B cell (primary cell): ENCODE measurements around the gene HACE1. TPM values are rescaled to one million over a fixed set of nuclear protein-coding genes. Genes with fewer than 3 reads are reported as not detected.

Experiments
- ATAC-seq: fragments of 200-7000 bp; cut with Tn5 transposase; one replicate; pipeline ENCODE4 v1.10.0; 2021; ENCODE audit warnings: low read depth, mild to moderate bottlenecking, moderate number of reproducible peaks, moderate library complexity
- CTCF ChIA-PET: fragments of 350-600 bp; sonication (Branson Sonifier 250); formaldehyde crosslinking; loops from one replicate; lab custom pipeline; 2021; ENCODE audit warnings: antibody characterized with exemption, inconsistent platforms; lab: Charles Lee
- POLR2A ChIA-PET: fragments of 350-600 bp; sonication (Branson Sonifier 250); formaldehyde crosslinking; loops from one replicate; lab custom pipeline; 2021; ENCODE audit warnings: antibody characterized with exemption; lab: Charles Lee
- DNase-seq: peaks from one replicate; pipeline ENCODE4 v3.0.0; 2013
- H2AFZ ChIP-seq: 2 replicates; pipeline ENCODE4 v1.6.1; 2012; ENCODE audit warnings: mild to moderate bottlenecking, low read depth, low read length; ENCODE audit not compliant: insufficient read depth, poor library complexity, severe bottlenecking
- H3K27ac ChIP-seq, 2 donors: 1 replicate in 1 of 2; 2 replicates in 1 of 2; pipeline ENCODE4 v1.5.1; 2012 to 2013; ENCODE audit warnings: low read length in 2 of 2, mild to moderate bottlenecking in 2 of 2, moderate library complexity in 1 of 2
- H3K27me3 ChIP-seq, 4 experiments: fragments of 200-600 bp in 1 of 4; sonication (generic) in 1 of 4; replicated peaks in 1 of 4; 1 replicate in 2 of 4; 2 replicates in 2 of 4; pipeline versions ENCODE4 v1.6.1 to v1.7.0; 2013 to 2016; ENCODE audit warnings: low read length in 3 of 4, mild to moderate bottlenecking in 2 of 4, mixed read lengths in 1 of 4, moderate library complexity in 1 of 4; ENCODE audit not compliant: insufficient read depth in 4 of 4, control insufficient read depth in 3 of 4; ENCODE audit errors: control extremely low read depth in 1 of 4
- H3K36me3 ChIP-seq, 2 experiments: replicated peaks in 1 of 2; 1 replicate in 1 of 2; 2 replicates in 1 of 2; pipeline versions ENCODE4 v1.6.1 to v1.7.1; 2013; ENCODE audit warnings: low read length in 1 of 2; ENCODE audit not compliant: insufficient read depth in 2 of 2, control insufficient read depth in 1 of 2; ENCODE audit errors: control extremely low read depth in 1 of 2, extremely low read depth in 1 of 2
- H3K4me1 ChIP-seq, 2 donors: fragments of 200-600 bp in 1 of 2; sonication (generic) in 1 of 2; 1 replicate in 1 of 2; 2 replicates in 1 of 2; pipeline versions ENCODE4 v1.5.1 to v1.6.1; 2013 to 2017; ENCODE audit warnings: low read length in 2 of 2; ENCODE audit not compliant: control insufficient read depth in 2 of 2, insufficient read depth in 2 of 2
- H3K4me2 ChIP-seq: replicated peaks from 2 replicates; pipeline ENCODE3; 2012; ENCODE audit warnings: mild to moderate bottlenecking, low read depth, low read length; ENCODE audit not compliant: poor library complexity, severe bottlenecking
- H3K4me3 ChIP-seq, 5 experiments: fragments of 200-600 bp in 1 of 5; sonication (generic) in 1 of 5; 1 replicate in 3 of 5; 2 replicates in 2 of 5; pipeline versions ENCODE4 v1.5.1 to v1.7.0; 2011 to 2016; ENCODE audit warnings: low read length in 4 of 5, mild to moderate bottlenecking in 4 of 5, low read depth in 2 of 5, control low read depth in 1 of 5, moderate library complexity in 1 of 5; ENCODE audit not compliant: insufficient read depth in 1 of 5; ENCODE audit errors: control extremely low read depth in 1 of 5, extremely low read depth in 1 of 5
- H3K79me2 ChIP-seq: fragments of 200-600 bp; sonication (generic); one replicate; pipeline ENCODE4 v1.6.0; 2016; ENCODE audit warnings: low read length; ENCODE audit not compliant: control insufficient read depth, insufficient read depth
- H3K9ac ChIP-seq: fragments of 200-600 bp; sonication (generic); 2 replicates; pipeline ENCODE4 v1.6.1; 2017; ENCODE audit warnings: mild to moderate bottlenecking, low read length, moderate library complexity
- H3K9me3 ChIP-seq, 3 donors: one replicate each; pipeline versions ENCODE4 v1.6.1 to v1.7.1; 2013; ENCODE audit warnings: low read length in 2 of 3; ENCODE audit not compliant: control insufficient read depth in 2 of 3, insufficient read depth in 1 of 3; ENCODE audit errors: control extremely low read depth in 1 of 3
- H4K20me1 ChIP-seq: 2 replicates; pipeline ENCODE4 v1.6.0; 2012; ENCODE audit warnings: mild to moderate bottlenecking, low read length; ENCODE audit not compliant: insufficient read depth, control insufficient read depth, poor library complexity, severe bottlenecking
- H3K27ac Mint-ChIP-seq: one replicate; pipeline ENCODE4 v1.8.0; 2021; ENCODE audit warnings: mixed read lengths
- H3K27me3 Mint-ChIP-seq: one replicate; pipeline ENCODE4 v1.8.0; 2021; ENCODE audit warnings: mixed read lengths
- H3K4me1 Mint-ChIP-seq: one replicate; pipeline ENCODE4 v1.8.0; 2021; ENCODE audit warnings: mixed read lengths
- H3K4me3 Mint-ChIP-seq: one replicate; pipeline ENCODE4 v1.8.0; 2021; ENCODE audit warnings: mixed read lengths
- H3K9me3 Mint-ChIP-seq: one replicate; pipeline ENCODE4 v1.8.0; 2022; ENCODE audit warnings: mixed read lengths; ENCODE audit not compliant: insufficient read depth
- EZH2 ChIP-seq: IDR thresholded peaks from 2 replicates; pipeline ENCODE4 v1.6.1; 2012; ENCODE audit warnings: borderline replicate concordance, low read depth, mild to moderate bottlenecking, moderate library complexity, low read length; ENCODE audit not compliant: insufficient read depth, poor library complexity, severe bottlenecking
- WGBS: methylation state at CpG from one replicate; pipeline ENCODE4 v1.1.5; 2013; ENCODE audit warnings: missing lambda C conversion rate; ENCODE audit not compliant: insufficient coverage; 5-methylcytosine and 5-hydroxymethylcytosine counted together
- intact Hi-C: fragments of 100-400 bp; cut with micrococcal nuclease; formaldehyde crosslinking; loops from one replicate; pipeline ENCODE4 v1.10.0; 2022
- polyA plus RNA-seq: library from polyadenylated mRNA; depleted of rRNA; stranded (reverse); fragments of >200 nt; gene quantifications from 2 replicates; pipeline ENCODE4 v1.2.3, GENCODE V29; 2012
- total RNA-seq, 2 donors: library from RNA; stranded (reverse); fragments of 120-200 nt in 1 of 2; gene quantifications; 1 replicate in 1 of 2; 2 replicates in 1 of 2; pipeline versions ENCODE4 v1.2.3 to v1.2.4, GENCODE V29; 2013 to 2022
- TF ChIP-seq, protein P1 (sequence below): fragments of 200-600 bp; IDR thresholded peaks from one replicate; pipeline ENCODE4 v1.8.0; 2022; ENCODE audit warnings: antibody characterized with exemption, mild to moderate bottlenecking

Gene HACE1
- total and polyA plus RNA-seq, 2 donors (not counting 1 experiment from before 2014, with no cell fraction given), result 7.5 to 19.2 TPM

DNA sequence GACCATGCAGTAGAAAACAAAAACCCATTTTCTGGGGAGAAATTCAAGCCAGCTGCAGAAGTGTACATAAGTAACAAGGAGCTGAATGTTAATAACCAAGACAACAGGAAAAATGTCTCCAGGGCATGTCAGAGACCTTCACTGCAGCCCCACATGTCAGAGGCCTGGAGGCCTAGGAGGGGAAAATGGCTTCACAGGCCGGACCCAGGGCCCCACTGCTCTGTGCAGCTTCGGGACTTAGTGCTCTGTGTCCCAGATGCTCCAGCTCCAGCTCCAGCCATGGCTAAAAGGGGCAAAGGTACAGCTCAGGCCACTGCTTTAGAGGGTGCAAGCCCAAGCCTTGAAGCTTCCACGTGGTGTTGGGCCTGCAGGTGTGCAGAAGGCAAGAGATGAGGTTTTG is 43.6 kb downstream of the HACE1 start:
- POLR2A ChIA-PET, result no interaction called here
- H3K9me3 Mint-ChIP-seq, result no peaks in the 10 kb centered on the region
- CTCF ChIA-PET, result no interaction called here
- TF ChIP-seq EZH2, result no peak
- TF ChIP-seq, protein P1, sequence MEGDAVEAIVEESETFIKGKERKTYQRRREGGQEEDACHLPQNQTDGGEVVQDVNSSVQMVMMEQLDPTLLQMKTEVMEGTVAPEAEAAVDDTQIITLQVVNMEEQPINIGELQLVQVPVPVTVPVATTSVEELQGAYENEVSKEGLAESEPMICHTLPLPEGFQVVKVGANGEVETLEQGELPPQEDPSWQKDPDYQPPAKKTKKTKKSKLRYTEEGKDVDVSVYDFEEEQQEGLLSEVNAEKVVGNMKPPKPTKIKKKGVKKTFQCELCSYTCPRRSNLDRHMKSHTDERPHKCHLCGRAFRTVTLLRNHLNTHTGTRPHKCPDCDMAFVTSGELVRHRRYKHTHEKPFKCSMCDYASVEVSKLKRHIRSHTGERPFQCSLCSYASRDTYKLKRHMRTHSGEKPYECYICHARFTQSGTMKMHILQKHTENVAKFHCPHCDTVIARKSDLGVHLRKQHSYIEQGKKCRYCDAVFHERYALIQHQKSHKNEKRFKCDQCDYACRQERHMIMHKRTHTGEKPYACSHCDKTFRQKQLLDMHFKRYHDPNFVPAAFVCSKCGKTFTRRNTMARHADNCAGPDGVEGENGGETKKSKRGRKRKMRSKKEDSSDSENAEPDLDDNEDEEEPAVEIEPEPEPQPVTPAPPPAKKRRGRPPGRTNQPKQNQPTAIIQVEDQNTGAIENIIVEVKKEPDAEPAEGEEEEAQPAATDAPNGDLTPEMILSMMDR, result no peak
- no peaks in the 10 kb centered on the region for H3K79me2 ChIP-seq
- H3K9ac ChIP-seq, result no peak overlapping the region
- no peaks in the 10 kb centered on the region for H3K27me3 ChIP-seq
- 97% methylated on average over 3 of the region's 3 CpGs for WGBS
- H3K4me3 Mint-ChIP-seq, result no peak overlapping the region
- no peaks in the 10 kb centered on the region for H4K20me1 ChIP-seq
- DNase-seq (no peak), ATAC-seq (no peak)
- no peaks in the 10 kb centered on the region for H3K27me3 Mint-ChIP-seq
- no peaks in the 10 kb centered on the region for H3K4me1 ChIP-seq
- H3K4me3 ChIP-seq, result no peak overlapping the region
- no peak overlapping the region for H3K4me2 ChIP-seq
- no peak overlapping the region for H3K27ac Mint-ChIP-seq
- no peaks in the 10 kb centered on the region for H3K9me3 ChIP-seq
- no peaks in the 10 kb centered on the region for H3K4me1 Mint-ChIP-seq
- no peaks in the 10 kb centered on the region for H3K36me3 ChIP-seq
- H2AFZ ChIP-seq, result no peak overlapping the region
- intact Hi-C loops, result no loop called here
- no peak overlapping the region for H3K27ac ChIP-seq

DNA sequence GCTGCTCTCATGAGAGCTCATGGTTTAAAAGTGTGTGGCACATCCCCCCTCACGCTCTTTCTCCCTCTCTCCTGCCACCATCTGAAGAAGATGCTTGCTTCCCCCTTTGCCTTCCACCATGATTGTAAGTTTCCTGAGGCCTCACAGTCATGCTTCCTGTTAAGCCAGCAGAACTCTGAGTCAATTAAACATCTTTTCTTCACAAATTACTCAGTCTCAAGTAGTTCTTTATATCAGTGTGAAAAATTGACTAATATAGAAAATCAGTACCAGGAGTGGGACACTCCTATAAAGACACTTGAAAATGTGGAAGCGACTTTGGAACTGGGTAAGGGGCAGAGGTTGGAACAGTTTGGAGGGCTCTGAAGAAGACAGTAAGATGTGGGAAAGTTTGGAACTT is 45.0 kb downstream of the HACE1 start:
- POLR2A ChIA-PET, result no interaction called here
- H3K79me2 ChIP-seq, result no peaks in the 10 kb centered on the region
- H3K4me2 ChIP-seq, result no peak overlapping the region

More for the DNA sequence above, 45.0 kb downstream of the HACE1 start:
- H3K27me3 Mint-ChIP-seq, result no peaks in the 10 kb centered on the region
- CTCF ChIA-PET, result no interaction called here
- TF ChIP-seq EZH2, result no peak
- H3K4me1 Mint-ChIP-seq, result no peaks in the 10 kb centered on the region
- H3K4me3 ChIP-seq, result no peak overlapping the region
- H3K27me3 ChIP-seq, result no peaks in the 10 kb centered on the region
- no peak overlapping the region for H3K27ac Mint-ChIP-seq
- H3K27ac ChIP-seq, result no peak overlapping the region
- DNase-seq (no peak), ATAC-seq (no peak)
- H3K4me3 Mint-ChIP-seq, result no peak overlapping the region
- no peak overlapping the region for H3K9ac ChIP-seq
- H3K9me3 Mint-ChIP-seq, result no peaks in the 10 kb centered on the region
- no peaks in the 10 kb centered on the region for H4K20me1 ChIP-seq
- H3K36me3 ChIP-seq, result no peaks in the 10 kb centered on the region
- no peaks in the 10 kb centered on the region for H3K9me3 ChIP-seq
- WGBS, result 93% methylated on average over 2 of the region's 2 CpGs
- no peaks in the 10 kb centered on the region for H3K4me1 ChIP-seq
- H2AFZ ChIP-seq, result no peak overlapping the region
- intact Hi-C loops, result no loop called here
